Uterus (tissue), 4 donors: ENCODE data around the gene KCTD19. TPM values are rescaled to one million over a fixed set of nuclear protein-coding genes. Genes with fewer than 3 reads are reported as not detected.

Experiments used
- DNase-seq, 2 donors: peaks; one replicate each; pipeline ENCODE4 v3.0.0-alpha.2; 2019 to 2020
- H3K27ac ChIP-seq, 2 donors: fragments of 200-600 bp; sonication (generic); 1 replicate in 1 of 2; 2 replicates in 1 of 2; pipeline ENCODE4 v1.5.1; 2016 to 2018
- H3K27me3 ChIP-seq, 2 donors: fragments of 200-600 bp; sonication (generic); one replicate each; pipeline ENCODE4 v1.5.1; 2018 to 2019; ENCODE audit warnings: control low read depth in 1 of 2
- H3K36me3 ChIP-seq, 2 donors: fragments of 200-600 bp; sonication (generic); one replicate each; pipeline ENCODE4 v1.5.1; 2019; ENCODE audit warnings: control low read depth in 1 of 2
- H3K4me1 ChIP-seq, 2 donors: fragments of 200-600 bp; sonication (generic); one replicate each; pipeline ENCODE4 v1.5.1; 2018 to 2019; ENCODE audit warnings: control low read depth in 1 of 2
- H3K4me3 ChIP-seq, 2 donors: fragments of 200-600 bp; sonication (generic); 1 replicate in 1 of 2; 2 replicates in 1 of 2; pipeline ENCODE4 v1.5.1; 2018 to 2019; ENCODE audit warnings: mild to moderate bottlenecking in 1 of 2
- H3K9me3 ChIP-seq, 2 donors: fragments of 200-600 bp; sonication (generic); one replicate each; pipeline ENCODE4 v1.5.1; 2019; ENCODE audit warnings: control low read depth in 1 of 2
- POLR2A ChIP-seq, 2 donors: fragments of 450-650 bp; IDR thresholded peaks; one replicate each; pipeline ENCODE4 v1.6.1; 2016; ENCODE audit warnings: antibody characterized with exemption in 2 of 2, mild to moderate bottlenecking in 1 of 2, moderate library complexity in 1 of 2
- intact Hi-C: fragments of 100-400 bp; cut with DNase I; formaldehyde crosslinking; loops from one replicate; pipeline ENCODE4 v1.15.1; 2023; ENCODE audit warnings: low total_unique reads
- total RNA-seq, 4 donors: library from RNA; depleted of rRNA in 3 of 4; stranded (reverse); fragments of >200 nt in 3 of 4; gene quantifications; one replicate each; pipeline versions ENCODE4 v1.1.0 to v1.2.4, GENCODE V29; 2014 to 2023
- TF ChIP-seq, protein P1 (sequence below), 4 experiments: fragments of 200-600 bp in 2 of 4; fragments of 450-650 bp in 2 of 4; sonication (generic) in 2 of 4; IDR thresholded peaks; one replicate each; pipeline ENCODE4 v1.5.1; 2016 to 2019; ENCODE audit warnings: antibody characterized with exemption in 4 of 4, mild to moderate bottlenecking in 2 of 4, moderate library complexity in 1 of 4
- donor health status: DM: yes; HTN: yes; CAD: no.

KCTD19 gene
- total RNA-seq, 4 donors from 2014 or later: 0.51 to 1.0 (median 0.55) TPM; not detected in 1

DNA sequence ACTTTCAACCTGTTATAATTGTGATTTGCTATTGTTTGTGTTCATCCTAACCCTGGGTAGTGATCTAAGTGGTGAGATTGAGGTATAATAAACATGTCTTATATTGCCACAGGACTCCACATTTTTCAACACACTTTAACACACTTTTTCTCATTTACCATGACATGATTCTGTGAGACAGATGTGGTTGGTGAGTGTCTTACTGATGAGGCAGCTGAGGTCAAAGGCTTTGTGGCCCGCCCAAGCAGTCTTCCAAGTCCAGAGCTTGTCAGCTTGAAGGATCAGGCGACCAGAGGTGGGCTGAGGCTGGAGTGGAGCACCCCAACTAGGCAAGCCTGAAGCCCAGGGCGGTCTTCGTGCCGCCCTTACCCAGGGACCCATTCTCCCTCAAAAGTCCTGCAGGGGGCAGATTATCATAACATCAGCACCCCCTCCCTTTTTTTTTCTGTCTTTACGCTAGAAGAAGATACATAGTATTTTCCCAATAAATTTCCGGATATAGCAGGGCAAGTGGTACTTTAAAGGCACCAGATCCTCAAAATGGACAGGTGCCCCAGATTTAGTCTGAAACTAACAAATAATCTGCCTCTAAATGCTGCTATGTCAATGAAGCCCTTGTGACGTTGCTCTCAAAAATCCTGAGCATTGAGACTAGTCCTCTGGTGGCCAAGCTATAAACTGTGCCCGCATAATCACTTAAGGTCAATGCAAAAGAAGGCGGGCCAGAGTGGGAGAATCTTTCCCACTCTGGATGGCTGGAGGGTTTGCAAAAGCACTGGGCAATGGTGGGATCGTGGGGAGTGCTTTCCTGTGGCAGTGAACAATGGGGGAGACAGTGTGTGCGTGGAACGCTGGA is 21.1 kb downstream of the KCTD19 start:
- no peak for DNase-seq
- no peak overlapping the region for H3K4me3 ChIP-seq
- no peaks in the 10 kb centered on the region for H3K4me1 ChIP-seq
- intact Hi-C loops: no loop called here
- H3K27ac ChIP-seq: no peak overlapping the region
- H3K27me3 ChIP-seq: no peaks in the 10 kb centered on the region
- H3K9me3 ChIP-seq: no peaks in the 10 kb centered on the region
- no peak for TF ChIP-seq POLR2A (IDR thresholded peaks at IDR 0.05)
- TF ChIP-seq, protein P1, sequence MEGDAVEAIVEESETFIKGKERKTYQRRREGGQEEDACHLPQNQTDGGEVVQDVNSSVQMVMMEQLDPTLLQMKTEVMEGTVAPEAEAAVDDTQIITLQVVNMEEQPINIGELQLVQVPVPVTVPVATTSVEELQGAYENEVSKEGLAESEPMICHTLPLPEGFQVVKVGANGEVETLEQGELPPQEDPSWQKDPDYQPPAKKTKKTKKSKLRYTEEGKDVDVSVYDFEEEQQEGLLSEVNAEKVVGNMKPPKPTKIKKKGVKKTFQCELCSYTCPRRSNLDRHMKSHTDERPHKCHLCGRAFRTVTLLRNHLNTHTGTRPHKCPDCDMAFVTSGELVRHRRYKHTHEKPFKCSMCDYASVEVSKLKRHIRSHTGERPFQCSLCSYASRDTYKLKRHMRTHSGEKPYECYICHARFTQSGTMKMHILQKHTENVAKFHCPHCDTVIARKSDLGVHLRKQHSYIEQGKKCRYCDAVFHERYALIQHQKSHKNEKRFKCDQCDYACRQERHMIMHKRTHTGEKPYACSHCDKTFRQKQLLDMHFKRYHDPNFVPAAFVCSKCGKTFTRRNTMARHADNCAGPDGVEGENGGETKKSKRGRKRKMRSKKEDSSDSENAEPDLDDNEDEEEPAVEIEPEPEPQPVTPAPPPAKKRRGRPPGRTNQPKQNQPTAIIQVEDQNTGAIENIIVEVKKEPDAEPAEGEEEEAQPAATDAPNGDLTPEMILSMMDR (IDR thresholded peaks at IDR 0.05): no peak
- H3K36me3 ChIP-seq: no peaks in the 10 kb centered on the region

DNA sequence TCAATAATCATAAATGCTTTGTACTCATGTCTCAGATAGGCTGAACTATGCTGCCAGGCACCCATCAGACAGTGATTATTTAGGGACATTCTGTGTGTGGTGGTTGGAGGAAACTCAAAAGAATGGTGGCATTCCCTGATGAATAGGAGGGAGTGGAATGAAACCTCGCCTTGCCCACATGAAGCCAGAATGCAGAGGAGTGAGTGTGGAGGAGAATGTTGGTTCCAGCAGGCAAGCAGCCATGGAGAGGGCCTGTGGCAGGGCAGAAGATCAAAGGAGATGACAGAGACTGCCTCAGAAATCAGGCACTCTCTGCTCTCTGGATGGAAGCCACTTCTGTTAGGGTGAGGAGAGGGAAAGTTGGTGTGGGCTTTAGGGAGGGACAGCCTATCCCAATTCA is 22.5 kb downstream of the KCTD19 start:
- no peak overlapping the region for H3K27ac ChIP-seq
- intact Hi-C loops: no loop called here
- H3K4me3 ChIP-seq: no peak overlapping the region
- H3K36me3 ChIP-seq: no peaks in the 10 kb centered on the region
- TF ChIP-seq, protein P1 (IDR thresholded peaks at IDR 0.05): no peak
- TF ChIP-seq POLR2A (IDR thresholded peaks at IDR 0.05): no peak
- no peaks in the 10 kb centered on the region for H3K4me1 ChIP-seq
- H3K27me3 ChIP-seq: no peaks in the 10 kb centered on the region
- no peaks in the 10 kb centered on the region for H3K9me3 ChIP-seq
- no peak for DNase-seq

DNA sequence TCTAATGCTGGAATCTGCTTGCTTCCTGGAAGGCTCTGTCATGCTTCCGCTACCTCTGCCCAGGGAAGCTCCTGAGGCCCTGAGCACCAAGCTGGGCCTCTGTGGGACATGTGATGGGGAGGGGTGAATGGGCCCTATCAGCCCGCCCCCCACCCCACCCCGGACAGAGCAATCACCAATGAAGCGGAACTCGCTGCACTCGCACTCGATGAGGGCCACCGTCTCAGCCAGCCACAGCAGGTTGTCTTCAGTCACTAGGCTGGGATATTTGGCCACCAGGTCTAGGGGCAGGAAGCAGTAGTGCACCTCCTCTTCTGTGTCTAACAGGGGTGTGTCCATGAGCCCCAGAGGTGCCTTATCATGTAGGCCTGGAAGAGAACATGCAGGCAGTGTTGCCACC is 23.6 kb downstream of the KCTD19 start:
- Histone ChIP-seq H3K4me1 (no peaks in the 10 kb centered on the region), H3K4me3 (no peak overlapping the region), H3K36me3 (no peaks in the 10 kb centered on the region), H3K27ac (peak overlapping the region in 1 of 2 donors; percentile 70), H3K27me3 (no peaks in the 10 kb centered on the region), H3K9me3 (no peaks in the 10 kb centered on the region)
- TF ChIP-seq POLR2A (IDR thresholded peaks at IDR 0.05): no peak
- TF ChIP-seq, protein P1 (IDR thresholded peaks at IDR 0.05): no peak
- intact Hi-C loops: no loop called here
- DNase-seq: no peak

DNA sequence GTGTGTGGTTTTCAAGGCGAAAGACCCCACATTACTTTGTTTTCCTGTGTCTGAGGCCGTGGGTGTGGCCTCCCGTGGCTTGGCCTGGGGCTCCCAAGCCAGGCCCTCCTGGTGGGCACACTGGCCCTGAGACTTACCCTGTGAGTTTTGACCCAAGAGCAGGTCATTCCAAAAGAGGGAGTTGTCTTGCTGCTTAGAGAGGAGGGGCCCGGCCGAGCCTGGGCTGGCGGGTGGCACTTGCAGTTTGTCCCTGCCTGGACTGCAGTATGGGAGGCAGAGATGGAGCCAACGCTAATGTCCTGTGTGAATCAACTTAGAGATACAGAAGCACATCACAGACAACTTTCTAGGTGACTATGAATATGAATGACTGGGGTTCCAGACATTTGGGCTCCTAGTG is 24.5 kb downstream of the KCTD19 start:
- no peak overlapping the region for H3K4me3 ChIP-seq
- DNase-seq: no peak
- intact Hi-C loops: no loop called here
- no peaks in the 10 kb centered on the region for H3K36me3 ChIP-seq
- H3K9me3 ChIP-seq: no peaks in the 10 kb centered on the region
- no peak for TF ChIP-seq POLR2A (IDR thresholded peaks at IDR 0.05)
- TF ChIP-seq, protein P1 (IDR thresholded peaks at IDR 0.05): no peak
- no peaks in the 10 kb centered on the region for H3K4me1 ChIP-seq
- H3K27ac ChIP-seq: peak overlapping the region; percentile 68 to 70
- no peaks in the 10 kb centered on the region for H3K27me3 ChIP-seq

DNA sequence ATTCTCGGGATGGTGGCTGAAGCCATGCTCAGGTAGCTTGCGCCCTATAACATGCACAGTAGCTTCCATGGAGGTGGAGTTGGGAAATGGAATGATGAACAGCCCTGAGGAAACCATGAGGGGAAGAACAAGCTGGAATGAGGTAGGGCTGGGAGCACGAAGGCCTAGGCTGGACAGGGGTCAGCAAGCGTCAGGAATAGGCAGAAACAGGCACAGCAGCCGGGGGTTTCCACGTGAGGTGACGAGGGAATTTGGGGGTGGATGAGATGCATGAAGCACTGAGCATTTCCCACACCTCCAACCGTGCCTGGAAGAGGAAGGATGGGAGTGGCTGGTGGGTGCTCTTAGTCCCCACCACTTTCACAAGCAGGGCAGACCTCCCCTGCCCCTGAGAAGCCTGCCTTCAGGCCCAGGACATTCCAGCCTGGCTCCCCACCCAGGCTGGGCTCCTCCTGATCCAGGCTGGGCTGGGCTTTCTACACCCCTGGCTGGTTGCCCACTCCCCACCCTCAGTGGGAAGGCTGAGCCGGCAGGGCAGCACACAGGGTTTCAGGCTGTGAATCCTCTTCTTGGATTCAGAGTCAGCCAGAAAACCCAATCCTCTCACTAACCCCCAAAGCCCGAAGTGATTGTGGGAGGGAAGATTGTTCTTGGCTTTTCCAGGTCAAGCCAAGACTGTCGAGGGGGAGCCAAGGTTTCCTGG is 25.3 kb downstream of the KCTD19 start:
- H3K4me3 ChIP-seq: no peak overlapping the region
- no peaks in the 10 kb centered on the region for H3K27me3 ChIP-seq
- no peaks in the 10 kb centered on the region for H3K4me1 ChIP-seq
- no peaks in the 10 kb centered on the region for H3K9me3 ChIP-seq
- H3K27ac ChIP-seq: peak overlapping the region; percentile 68 to 70
- no peaks in the 10 kb centered on the region for H3K36me3 ChIP-seq
- peak; percentile 61 to 73 for DNase-seq
- intact Hi-C loops: no loop called here
- no peak for TF ChIP-seq POLR2A (IDR thresholded peaks at IDR 0.05)
- TF ChIP-seq, protein P1 (IDR thresholded peaks at IDR 0.05): no peak
